Lung microvascular endothelial cell (primary cell): ENCODE results near the gene ATP5MC3. TPM values are rescaled to one million over a fixed set of nuclear protein-coding genes. Genes with fewer than 3 reads are reported as not detected.

ENCODE experiments used
- DNase-seq, 2 donors: peaks; one replicate each; pipeline versions ENCODE4 v3.0.0 to v3.0.0-alpha.2; 2010; ENCODE audit warnings: low read depth in 2 of 2
- total RNA-seq: library from RNA; depleted of rRNA; stranded (reverse); fragments of >200 nt; gene quantifications from 2 replicates; pipeline ENCODE4 v1.2.1, GENCODE V29; 2014

Gene ATP5MC3
- total RNA-seq, 1 donor from 2014 or later: 53.4 TPM

DNA sequence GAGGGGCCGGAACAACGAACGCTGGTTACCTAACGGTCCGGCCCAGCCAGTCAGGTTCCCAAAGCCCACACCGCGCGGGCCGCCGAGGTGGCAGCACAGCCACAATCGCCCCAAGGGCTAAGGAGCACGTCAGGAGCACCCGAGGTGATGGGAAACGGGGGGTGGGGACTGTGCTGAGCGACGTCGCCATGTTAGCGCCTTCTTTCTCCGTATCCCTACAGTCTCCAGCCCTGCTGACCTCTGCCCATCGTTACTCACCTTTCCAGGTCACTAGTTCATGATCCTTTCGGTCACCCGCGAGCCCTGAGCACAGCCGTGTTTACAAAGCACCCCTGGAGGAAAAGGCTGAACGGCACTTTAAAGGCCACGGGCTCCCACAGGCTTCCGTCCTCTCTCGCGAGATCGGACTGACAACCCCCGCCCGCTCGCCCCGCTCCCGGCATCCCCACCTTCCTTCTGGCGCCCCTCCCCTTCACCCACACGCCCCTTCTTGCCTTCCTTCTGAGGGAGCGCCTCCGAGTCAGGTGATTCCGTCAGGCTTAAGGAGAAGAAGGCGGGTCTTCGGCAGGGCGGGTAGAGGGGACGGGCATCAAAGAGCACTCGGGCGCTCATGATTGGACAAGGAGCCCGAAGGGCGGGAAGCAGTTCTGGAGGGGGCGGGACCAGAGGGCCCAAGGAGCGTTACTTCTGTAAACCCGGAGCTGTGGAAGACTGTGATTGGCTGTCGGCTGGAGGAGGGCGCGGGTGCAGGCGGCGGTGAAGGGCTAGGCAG, 13.5 kb downstream of the ATP5MC3 start, which contains the start of gene ATF2:
ATF2 (minus strand) TSS at position 412 of the 772 bp plus-strand sequence. CDS start 31,760 bp downstream, outside the sequence.
- peak; percentile 91 to 100 for DNase-seq

DNA sequence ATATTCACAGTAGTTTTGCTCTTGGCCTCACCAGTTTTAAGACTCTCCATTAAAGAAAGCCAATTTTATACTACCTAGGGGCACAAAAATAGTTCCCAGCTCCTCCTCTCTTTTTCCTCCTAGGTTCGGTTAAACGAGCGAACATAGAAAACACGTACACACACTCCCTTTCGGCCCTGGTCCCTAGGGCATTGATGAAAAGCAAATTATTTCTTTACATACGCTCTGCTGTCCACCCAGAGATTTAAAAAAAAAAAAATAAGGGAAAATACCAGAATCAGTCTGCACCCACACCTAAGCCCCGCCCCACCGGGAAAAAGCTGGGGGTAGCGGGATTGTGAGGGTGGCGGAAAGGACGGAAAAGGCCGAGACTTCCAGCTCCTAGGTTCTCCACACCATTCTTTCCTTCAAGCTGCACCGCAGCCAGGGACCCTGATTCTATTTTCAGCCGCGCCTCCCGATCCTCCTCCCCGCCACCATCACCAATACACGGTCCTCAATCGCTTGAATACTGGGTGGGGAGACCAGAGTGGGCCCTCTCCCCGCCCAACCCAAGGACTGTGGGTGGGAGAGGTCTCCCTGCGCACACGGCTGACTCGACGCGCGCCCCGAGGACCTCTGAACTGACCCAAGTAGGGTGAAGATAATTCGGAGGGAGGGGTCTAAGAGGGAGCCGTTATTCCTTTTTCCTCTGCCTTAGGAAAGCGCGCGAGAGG, 14.3 kb downstream of the ATP5MC3 start:
- DNase-seq: peak; percentile 53 to 59

DNA sequence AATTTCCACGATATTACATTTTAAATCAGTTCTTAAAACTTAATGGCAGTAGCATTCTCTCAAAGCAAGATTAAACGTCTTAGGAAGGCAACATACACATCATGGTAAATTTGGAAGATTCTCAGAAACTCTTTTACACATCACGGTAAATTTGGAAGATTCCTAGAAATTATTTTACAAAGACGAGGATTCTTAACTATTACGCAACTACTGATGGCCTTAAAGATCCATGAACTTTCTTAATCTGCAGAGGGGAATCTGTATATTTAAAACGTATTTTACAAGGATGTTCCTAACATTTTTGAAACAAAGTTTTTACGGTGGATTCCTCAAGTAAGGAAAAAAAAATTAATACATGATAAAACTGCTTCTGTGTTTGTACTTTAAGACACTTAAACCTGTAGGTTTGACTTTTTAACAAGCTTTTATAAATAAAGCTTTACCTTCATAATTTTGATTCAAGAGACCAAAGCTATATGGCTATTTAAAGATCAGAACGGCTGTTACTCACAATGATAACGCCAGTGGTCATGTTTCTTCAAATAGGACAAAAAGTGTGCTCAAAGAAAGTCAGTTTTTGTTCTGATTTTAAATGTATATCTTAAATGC, 15.2 kb downstream of the ATP5MC3 start:
- DNase-seq: no peak

DNA sequence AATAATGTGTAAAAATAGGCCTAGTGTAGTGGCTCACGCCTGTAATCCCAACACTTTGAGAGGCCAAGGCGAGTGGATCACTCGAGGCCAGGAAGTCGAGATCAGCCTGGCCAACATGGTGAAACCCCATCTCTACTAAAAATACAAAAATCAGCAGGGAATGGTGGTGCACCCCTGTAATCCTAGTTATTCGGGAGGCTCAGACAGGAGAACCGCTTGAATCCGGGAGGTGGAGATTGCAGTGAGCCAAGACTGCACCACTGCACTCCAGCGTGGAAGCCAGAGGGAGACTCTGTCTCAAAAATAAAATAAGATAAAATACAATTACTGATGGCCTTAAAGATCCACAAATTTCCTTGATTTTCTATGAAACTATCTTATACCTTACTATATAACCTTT, 17.3 kb downstream of the ATP5MC3 start:
- DNase-seq: no peak

DNA sequence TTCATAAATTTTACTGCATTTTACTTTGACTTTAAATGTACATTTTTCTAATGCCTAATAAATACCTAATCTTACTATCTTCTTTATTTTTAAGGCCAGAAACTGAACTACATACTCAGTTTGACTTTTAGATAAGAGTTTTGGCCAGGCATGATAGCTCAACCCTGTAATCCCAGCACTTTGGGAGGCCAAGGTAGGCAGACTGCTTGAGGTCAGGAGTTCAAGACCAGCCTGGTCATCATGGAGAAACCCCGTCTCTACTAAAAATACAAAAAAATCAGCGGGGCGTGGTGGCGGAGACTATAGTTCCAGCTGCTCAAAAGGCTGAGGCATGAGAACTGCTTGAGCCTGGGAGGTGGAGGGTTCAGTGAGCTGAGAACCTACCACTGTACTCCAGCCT, 22.6 kb downstream of the ATP5MC3 start:
- no peak for DNase-seq

DNA sequence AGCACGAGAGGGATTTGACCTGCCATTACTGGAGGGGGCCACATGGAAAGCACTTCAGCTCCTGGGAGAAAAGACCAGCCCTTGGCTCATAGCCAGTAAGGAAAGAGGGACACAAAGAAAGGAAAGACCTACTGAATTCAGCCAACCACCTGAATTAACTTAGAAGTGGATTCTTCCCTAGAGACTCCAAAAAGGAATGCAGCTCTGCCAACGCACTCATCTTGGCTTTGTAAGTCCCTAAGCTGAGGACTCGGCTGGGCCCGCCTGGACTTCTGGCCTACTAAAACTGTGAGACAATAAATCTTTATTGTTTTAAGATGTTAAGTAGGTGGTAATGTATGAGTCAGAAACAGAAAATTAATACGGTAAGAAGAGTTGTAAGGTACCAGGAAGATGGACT, 25.0 kb downstream of the ATP5MC3 start:
- DNase-seq: peak in 1 of 2 donors; percentile 9

DNA sequence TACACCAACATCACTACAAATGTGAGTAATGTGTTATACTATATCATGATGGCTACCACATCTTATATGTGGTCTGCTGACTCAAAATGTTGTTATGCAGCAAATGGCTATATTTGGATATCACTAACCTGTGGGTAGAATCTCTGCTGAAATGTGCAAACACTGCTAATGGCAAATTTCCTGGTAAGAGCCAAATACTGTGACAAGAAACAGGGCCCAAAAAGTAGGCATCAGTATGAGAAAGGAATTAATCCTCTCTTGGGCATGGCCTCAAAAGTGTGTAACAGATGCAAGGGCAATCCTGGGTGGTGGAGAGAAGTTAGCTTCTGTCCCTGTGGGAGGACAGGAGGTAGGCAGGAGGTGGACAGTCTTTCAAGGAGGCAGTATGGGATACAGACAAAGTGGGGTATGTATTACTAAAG, 26.8 kb downstream of the ATP5MC3 start:
- DNase-seq: peak in 1 of 2 donors; percentile 16

DNA sequence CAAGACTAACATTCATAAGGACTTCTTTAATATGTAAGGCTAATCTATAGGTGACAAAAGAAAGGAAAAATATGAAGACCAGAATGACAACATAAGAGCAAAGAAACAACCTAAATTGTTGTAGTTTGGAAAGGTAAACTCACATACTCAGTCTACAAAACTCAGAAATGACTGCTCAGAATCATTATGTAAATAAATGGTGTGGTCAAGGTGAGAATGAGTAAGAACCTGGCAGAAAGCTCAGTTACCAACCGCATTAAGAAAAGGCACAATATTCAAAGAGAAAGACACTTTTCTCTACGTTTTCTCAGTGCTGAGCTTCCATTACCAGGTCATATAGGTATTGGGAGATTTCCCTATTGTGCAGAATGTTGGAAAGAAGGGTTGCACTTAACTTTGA, 29.3 kb downstream of the ATP5MC3 start:
- no peak for DNase-seq

DNA sequence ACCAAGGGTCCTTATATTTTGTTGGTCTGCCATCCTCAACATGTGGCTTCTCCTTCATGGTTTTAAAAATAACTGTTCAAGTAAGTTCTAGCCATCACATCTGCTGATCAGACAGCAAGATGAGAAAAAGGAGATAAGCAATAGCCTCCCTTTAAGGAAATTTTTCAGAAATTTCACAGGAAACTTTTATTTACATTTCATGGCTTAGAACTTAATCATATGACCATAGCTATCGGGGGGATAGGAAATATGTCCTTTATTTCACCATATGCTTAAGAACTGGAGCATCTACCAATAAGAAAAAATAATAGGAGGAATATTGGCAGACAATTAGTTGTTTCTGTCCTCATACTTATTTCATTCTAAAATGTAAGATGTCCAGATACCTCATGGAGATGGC, 29.7 kb downstream of the ATP5MC3 start:
- DNase-seq: peak in 1 of 2 donors; percentile 7

DNA sequence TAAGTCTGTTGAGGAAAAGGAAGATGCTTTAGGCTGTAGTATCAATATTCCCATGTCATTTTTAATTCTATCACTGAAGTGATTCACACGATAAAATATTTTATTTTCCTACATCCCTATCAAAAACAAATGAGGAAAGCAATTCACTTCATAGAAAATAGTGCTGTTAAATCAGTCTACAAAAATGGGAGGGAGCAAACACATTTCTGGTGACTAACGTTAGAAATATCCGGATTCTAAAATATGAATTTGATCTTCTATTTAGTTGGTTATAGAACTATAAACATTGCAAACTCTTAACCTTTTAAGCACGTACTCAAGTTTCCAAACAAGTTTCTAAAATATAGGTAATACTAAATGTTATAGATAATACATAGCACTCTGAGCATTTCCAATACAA, 34.3 kb downstream of the ATP5MC3 start:
- no peak for DNase-seq

DNA sequence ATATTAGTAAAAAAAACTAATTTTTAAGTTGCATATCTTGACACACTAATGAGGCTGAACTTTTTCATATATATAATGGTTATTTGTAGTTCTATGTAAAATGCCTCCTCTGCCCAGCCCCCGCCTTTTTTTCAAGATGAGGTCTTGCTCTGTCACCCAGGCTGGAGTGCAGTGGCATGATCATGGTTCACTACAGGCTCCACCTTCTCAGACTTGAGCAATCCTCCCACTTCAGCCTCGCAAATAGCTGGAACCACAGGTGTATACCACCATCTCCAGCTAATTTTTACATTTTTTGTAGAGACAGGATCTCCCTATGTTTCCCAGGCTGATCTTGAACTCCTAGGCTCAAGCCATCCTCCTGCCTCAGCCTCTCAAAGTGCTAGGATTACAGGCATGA, 37.8 kb downstream of the ATP5MC3 start:
- DNase-seq: no peak

DNA sequence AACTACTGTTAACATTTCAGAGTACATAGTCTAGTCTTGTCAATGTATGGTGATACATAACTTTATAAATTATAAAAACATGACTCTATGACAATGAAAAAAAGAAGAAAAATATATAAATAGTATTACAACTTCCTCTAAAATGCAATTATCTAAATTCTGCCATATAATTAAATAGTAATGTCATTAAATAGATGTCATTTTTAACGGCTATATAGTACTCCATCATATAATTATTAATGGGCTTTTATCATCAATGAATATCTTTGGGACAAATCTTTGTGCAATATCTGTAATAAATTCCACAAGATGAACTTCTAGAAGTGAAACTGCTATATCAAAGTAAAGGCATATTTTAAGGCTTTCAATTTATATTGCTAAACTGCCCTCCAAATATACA, 38.3 kb downstream of the ATP5MC3 start:
- no peak for DNase-seq

DNA sequence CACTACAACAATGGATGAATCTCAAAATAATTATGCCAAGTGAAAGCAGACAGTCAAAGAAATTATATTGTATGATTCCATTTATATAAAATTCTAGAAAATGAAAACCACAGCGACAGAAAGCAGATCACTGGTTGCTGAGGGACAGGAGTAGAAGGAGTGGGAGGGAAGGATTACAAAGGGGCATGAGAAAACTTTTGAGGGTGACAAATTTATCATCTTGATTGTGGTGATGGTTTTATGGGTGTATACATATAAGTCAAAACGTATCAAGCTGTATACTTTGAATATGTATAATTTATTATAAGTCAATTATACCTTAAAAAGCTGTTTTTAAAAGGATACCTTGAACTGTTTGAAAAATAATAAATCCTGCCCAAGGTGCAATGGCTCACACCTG, 41.2 kb downstream of the ATP5MC3 start:
- no peak for DNase-seq

DNA sequence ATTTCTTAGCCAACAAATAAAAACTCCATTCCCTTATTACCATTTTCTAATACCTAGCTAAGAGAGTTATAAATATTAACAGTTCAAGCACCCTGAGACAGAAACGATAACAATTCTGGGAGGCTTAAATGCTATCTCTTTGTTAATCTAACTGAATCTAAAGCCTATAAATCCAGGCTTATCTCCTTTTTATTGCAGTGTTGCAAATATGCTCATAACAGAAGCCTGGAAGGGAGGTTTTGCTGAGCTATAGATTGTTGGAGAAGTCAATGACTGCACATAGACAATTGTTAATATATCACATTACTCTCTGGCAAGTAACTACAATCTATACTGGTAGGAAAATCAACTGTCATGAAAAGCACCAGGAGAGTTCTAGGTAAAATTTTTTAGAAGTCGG, 43.7 kb downstream of the ATP5MC3 start:
- DNase-seq: no peak

DNA sequence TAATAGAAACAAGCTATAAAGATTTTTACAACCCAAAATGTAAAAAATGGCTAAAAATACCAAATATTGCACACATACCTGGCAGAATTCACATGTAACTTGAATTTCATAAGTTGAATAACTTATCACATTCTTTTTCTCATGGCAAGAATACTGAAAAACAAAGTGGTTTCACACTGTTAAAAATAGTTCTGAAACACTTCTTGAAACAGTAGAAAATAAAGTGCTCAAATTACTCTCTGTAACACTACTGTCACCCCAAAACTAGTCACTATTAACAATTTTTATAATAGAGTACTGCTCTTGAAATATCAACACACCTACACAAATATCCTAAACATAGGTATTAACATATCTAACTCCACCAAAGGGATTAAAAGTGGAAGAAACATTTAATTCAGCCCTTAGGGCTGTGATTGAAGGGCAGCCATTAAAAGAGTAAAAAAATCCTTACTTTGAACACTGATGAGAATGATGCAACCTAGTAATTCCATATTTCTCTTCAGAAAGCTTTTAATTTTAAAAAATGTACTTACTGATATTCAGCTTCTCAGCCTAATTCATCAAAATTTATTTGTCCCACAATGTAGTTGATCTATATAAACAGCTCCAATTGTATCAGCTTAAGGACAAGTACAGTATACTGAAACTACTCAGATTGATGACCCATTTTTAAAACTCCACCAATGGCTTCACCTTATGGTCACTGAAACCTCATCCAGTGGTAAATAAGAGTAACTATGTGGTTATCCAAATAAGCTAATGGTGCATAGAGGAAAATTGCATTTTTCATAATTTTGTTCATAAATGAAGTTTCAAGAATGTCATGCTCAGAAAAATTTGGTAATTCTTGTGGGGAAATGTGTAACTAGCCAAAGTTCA, 44.9 kb downstream of the ATP5MC3 start:
- DNase-seq: no peak

DNA sequence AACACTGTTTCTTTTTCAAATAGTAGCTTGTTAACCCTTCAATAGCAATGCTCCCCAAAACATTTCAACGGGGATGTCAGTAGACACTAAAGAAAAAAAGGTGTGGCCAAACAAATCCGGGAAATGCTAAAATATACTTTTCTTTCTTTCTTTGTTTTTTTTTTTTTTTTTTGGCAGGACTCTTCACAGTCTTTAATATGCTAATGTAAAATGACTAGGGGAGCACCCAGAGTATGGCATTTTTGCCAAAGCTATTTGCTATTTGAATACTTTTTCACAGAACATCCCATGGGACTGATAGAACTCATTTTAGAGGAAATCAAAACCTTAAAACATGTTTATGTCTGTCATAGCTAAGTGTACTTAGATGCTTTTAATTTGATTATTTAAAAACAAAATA, 45.6 kb downstream of the ATP5MC3 start:
- no peak for DNase-seq

DNA sequence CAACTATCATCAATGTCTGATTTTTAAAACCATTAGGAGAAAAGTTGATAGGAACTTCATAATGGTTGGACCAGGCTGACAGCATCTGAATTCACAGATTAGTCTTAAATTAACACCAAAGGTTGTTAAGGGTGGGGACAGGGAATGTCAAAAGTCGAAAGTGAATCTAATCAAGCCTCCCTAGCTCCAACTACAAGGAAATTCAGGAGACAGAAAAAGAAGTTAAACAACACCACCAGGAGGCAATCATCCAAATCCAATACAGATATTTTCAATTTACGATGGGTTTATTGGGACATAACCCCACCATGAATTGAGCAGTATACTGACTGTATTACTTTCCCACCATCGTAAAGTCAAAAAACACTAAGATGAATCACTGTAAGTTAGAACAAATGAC, 46.3 kb downstream of the ATP5MC3 start:
- DNase-seq: no peak

DNA sequence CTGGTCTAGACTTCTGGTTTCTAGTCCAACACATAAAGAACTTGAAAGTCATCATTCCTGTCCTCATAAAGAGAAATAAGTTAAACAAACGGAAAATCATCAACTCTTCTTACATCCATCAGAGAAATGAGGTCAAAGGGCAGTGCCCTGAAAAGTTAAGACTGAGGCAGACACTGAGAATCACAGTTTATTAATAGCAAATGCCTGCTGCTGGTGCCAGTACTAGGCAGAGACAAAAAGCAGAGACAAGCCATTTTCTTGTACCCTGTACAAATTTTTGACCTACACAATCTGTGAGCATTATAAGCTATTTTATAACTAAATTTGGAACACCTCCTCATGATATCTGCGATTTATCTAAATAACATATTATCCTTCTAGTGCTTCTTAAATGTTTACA, 50.3 kb downstream of the ATP5MC3 start:
- DNase-seq: no peak

DNA sequence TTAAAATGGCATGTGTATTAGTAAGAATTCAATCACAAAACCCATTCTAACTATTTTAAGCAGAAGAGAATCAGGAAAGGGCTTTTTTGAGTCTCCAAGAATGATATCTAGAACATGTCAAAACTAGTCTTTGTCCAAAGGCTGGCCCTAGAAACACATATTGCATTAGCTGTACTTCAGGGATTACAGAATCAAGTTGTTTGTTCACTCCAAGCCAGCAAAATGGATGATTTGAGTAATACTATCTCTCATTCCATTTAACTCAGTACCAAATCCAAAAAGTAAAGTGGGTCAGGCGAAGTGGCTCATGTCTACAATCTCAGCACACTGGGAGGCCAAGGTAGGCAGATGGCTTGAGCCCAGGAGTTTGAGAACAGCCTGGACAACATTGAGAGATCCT, 54.8 kb downstream of the ATP5MC3 start:
- no peak for DNase-seq
